Kidney glomerular epithelial cell (primary cell): ENCODE results near the gene FBXO28.
"Not testable (repeated sequence)": the region's sequence is repeated elsewhere in the genome, so short reads cannot be mapped to it uniquely, and the experiment has no call there.

Experiments
- DNase-seq: peaks from one replicate; lab custom pipeline; 2025; lab: John Stamatoyannopoulos, UW

Gene FBXO28

GRCh38 chr1:224188286-224188685 lies 74.4 kb downstream of the FBXO28 start:
- no peak for DNase-seq

GRCh38 chr1:224189561-224189960 lies 75.7 kb downstream of the FBXO28 start:
- DNase-seq = no peak

- no peak for DNase-seq
These were observed 78.3 kb downstream of the FBXO28 start for GRCh38 chr1:224192082-224192788.

- no peak for DNase-seq
These were observed 79.5 kb downstream of the FBXO28 start for GRCh38 chr1:224193319-224193966.

- no peak for DNase-seq
These were observed 83.1 kb downstream of the FBXO28 start for GRCh38 chr1:224196813-224197600.

- no peak for DNase-seq
These were observed 84.7 kb downstream of the FBXO28 start for GRCh38 chr1:224198572-224198971.

- no peak for DNase-seq
These were observed 85.8 kb downstream of the FBXO28 start for GRCh38 chr1:224199679-224200078.

- DNase-seq = peak; percentile 81
These were observed 87.5 kb downstream of the FBXO28 start for GRCh38 chr1:224201383-224201782.

GRCh38 chr1:224201853-224202252 lies 87.9 kb downstream of the FBXO28 start:
- no peak for DNase-seq

- DNase-seq = peak; percentile 99
These were observed 89.5 kb downstream of the FBXO28 start for GRCh38 chr1:224203243-224204016.

- no peak for DNase-seq
These were observed 91.5 kb downstream of the FBXO28 start for GRCh38 chr1:224205438-224205840.

- not testable (repeated sequence) for DNase-seq
These were observed 92.1 kb downstream of the FBXO28 start for GRCh38 chr1:224205931-224206538.

- DNase-seq = peak; percentile 45
These were observed 97.5 kb downstream of the FBXO28 start for GRCh38 chr1:224211206-224211962.
